NCI-H1694 treated with DMSO at 0.1 percent for 48 hours (cell line): ENCODE results near the gene IGF2BP3.
A peak's percentile ranks its signal among the peaks of the same experiment; 100 is the strongest.
"Not testable (repeated sequence)": the region's sequence is repeated elsewhere in the genome, so short reads cannot be mapped to it uniquely, and the experiment has no call there.

Experiments
- DNase-seq: peaks from one replicate; lab custom pipeline; 2025; lab: John Stamatoyannopoulos, UW

Gene IGF2BP3

GRCh38 chr7:23338439-23338838 lies 131.9 kb downstream of the IGF2BP3 start:
- no peak for DNase-seq

DNA sequence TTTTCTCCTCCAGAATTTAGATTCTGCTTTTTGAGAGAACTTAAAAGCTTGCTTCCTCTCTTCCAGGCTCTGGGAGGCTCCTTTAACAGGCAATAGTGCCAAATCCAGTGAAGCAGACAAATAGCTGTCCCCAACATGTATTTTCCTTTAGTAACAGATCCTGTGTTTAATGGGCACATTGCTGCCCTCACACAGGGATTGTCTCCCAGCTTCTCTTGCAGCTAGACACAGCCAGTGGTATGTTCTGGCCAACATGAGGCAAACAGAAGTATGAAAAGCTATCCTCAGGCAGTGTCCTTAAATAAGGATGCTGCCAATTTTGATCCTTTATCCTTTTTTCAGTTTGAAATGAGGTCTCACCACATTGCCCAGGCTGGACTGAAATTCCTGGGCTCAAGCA lies 132.9 kb downstream of the IGF2BP3 start:
- DNase-seq: no peak

DNA sequence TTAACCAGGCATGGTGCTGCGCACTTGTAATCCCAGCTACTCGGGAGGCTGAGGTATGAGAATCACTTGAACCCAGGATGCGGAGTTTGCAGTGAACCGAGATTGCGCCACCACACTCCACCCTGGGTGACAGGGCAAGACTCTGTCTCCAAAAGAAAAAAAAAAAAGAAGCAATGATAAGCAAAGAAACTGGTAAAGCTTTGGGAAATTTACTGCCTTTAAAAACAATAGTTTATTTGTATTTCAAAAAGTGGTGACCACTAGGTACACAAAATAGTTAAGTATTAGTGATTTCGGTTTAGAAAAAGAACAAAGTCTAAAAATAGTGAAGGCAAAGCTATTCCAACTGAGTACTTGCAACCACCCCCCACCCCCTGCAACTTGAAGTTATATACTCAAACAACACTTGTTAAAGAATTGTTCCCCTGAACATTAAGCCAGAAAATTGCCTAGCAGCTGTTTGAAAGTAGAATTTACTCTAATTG lies 133.4 kb downstream of the IGF2BP3 start:
- DNase-seq: no peak

DNA sequence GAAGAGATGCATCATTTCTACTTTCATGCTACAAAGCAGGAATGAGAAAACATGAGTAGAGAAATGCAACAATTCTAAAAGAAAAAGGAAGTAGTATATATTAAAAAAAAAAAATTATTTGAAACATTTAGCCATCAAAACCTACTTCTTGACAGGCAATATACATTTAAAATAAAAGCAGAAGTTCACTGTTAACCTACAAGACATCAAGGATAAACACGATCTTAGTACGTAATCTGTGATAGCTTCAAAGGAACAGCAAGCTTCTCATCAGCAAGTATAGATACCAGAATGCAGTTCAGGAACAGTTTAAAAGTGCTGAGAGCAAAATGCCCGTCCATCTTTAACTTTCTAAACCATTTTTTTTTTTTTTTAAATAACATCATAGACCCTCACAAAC lies 134.2 kb downstream of the IGF2BP3 start:
- DNase-seq: no peak

GRCh38 chr7:23335621-23336020 lies 134.7 kb downstream of the IGF2BP3 start:
- DNase-seq: no peak

DNA sequence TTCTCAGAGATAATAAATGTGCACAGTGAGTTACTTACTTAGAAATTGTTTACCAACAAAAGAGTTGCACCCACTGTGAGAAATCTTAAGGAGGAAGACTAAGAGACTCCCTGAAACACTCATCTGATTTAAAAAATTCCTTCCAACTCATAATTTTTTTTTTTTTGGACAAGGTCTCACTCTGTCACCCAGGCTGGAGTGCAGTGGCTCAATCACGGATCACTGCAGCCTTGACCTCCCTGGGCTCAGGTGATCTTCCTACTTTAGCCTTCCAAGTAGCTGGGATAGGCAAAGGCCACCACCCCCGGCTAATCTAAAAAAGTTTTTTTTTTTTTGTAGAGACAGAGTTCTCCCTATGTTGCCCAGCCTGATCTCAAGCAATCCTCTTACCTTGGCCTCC lies 135.2 kb downstream of the IGF2BP3 start:
- DNase-seq: no peak

DNA sequence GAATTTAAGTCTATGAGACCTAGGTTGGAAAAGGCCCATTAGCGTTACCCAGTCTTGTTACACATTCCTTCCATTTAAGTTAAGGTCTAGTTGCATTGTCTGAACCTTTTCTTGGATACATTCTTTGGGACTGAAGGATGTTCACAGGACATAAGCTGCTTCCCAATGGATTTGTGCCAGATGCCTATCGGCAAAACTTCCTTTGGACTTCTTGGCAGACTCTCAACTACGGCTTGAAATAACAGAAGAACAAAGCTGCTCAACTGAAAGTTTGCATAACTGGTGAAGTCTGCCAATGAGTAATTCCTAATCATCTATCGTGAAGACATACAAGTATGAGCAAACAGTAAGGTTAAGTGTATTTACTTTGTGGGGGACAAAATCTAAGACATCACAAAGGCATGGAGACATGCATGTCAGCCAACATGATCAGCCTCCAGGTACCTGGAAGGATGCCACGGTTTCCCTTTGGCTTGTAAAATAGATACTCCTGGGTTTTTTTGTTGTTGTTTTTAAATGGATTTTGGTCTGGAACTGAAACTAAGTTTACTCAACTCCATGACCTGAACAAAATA lies 135.7 kb downstream of the IGF2BP3 start:
- no peak for DNase-seq

DNA sequence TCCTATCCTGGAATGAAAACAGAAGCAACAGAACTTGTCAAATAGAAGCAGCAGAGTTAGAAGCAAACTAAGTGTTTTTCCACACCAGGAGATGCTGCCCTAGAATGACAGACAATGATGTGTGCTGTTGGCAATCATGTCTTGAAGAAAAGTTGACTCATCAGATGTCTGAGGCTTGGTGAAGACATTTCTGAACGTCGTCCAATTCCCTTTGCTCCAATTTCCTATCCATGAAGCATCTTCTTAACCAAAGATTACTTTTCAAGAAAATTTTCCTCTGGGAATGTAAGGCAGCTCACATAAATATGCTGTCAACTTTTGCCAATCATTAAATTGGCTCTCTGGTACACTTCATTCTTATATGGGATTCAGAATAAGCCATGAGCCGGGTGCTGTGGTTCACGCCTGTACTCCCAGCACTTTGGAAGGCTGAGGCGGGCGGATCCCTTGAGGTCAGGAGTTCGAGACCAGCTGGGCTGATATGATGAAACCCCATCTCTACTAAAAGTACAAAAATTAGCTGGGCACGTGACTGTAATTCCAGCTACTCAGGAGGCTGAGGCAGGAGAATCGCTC lies 136.5 kb downstream of the IGF2BP3 start:
- DNase-seq: no peak

- DNase-seq: no peak
These were observed 137.2 kb downstream of the IGF2BP3 start for GRCh38 chr7:23332910-23333612.

- DNase-seq: no peak
These were observed 138.1 kb downstream of the IGF2BP3 start for GRCh38 chr7:23332193-23332592.

GRCh38 chr7:23331132-23331531 lies 139.2 kb downstream of the IGF2BP3 start:
- DNase-seq: no peak

- DNase-seq: no peak
These were observed 154.9 kb downstream of the IGF2BP3 start for GRCh38 chr7:23315366-23315765.

- not testable (repeated sequence) for DNase-seq
These were observed 158.2 kb downstream of the IGF2BP3 start for GRCh38 chr7:23312141-23312540.

- no peak for DNase-seq
These were observed 161.5 kb downstream of the IGF2BP3 start for GRCh38 chr7:23308754-23309153.

DNA sequence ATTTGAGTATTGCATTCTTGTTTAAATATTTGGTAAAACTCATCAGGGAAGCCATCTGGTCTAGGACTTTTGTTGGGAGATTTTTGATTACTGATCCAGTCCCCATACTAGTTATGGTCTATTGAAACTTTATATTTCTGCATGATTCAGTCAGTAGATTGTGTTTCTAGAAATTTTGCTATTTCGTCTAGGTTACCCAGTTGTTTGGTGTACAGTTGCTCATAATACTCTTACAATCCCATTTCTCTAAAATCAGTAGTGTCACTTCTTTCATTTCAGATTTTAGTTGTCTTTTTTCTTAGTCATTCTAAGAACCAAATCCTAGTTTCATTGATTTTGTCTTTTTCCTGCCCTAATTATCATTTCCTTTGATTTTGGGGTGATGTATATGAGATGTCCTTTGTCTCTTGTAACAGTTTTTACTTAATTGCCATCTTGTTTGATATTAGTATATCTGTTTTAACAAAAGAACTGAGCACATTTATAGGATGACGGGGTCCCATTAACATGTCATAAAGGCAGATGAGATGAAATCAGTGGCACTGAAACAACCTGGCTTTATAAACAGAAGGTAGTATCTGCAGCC lies 163.3 kb downstream of the IGF2BP3 start:
- DNase-seq: no peak

GRCh38 chr7:23299770-23300300 lies 170.5 kb downstream of the IGF2BP3 start:
- no peak for DNase-seq

- peak; percentile 97 for DNase-seq
These were observed 171.2 kb downstream of the IGF2BP3 start, which contains the start of gene MALSU1 for GRCh38 chr7:23298885-23299769. MALSU1 (plus strand) TSS chr7:23299339; CDS start chr7:23299353, 14 bp downstream.

DNA sequence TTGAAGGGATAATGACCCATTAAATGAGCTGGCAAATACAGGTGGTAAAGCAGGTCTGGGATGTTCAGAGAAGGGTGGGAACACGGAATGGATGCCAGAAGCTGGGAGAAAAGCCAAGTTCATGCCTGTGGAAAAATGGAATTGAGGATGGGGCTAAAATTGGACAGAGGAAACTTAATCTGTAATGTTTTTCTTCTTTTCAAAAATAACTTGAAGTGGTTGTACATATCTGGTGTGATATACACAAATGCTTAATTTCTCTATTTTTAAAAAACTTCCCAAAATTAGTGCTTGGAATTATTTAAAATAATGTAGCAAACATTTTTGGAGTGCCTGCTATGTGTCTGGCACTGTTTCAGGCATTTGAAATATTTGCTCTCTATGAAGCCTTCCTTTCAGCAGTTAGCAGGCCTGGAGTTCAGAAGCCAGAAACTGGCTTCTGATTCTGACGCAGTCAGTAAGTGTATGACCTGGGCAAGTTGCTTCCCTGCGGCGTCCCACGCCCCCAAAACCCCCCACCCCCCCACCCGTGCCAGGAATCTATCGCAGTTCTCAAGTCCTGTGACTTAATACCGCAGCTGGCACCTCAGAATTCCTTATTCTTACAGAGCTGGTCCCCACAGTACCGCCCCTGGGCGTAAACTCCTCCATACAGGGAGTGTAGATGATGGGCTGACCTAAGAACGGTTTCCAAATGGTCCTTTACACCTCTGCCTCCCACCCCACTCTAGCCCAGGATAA lies 172.0 kb downstream of the IGF2BP3 start:
- DNase-seq: no peak

DNA sequence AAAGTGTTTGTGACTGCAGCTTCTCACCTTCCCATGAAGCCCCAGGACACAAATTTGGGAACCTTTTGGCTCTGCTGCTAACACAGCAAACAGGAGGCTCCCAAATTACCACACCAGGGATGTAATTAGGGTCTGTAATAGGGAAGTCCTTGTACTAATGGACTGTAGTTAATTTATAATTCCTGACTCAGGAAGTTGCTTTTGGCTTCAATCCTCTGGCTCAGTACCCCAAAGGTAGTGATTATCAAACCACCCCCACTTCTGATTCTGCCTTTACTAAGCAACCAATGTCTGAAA lies 174.9 kb downstream of the IGF2BP3 start:
- no peak for DNase-seq

GRCh38 chr7:23294549-23295400 lies 175.5 kb downstream of the IGF2BP3 start:
- no peak for DNase-seq
